HepG2 (cell line): Measurements from ENCODE around the gene ZNF446. TPM values are rescaled to one million over a fixed set of nuclear protein-coding genes. Genes with fewer than 3 reads are reported as not detected.

ENCODE experiments used
- ADNP ChIP-seq: sonication (generic); formaldehyde crosslinking; IDR thresholded peaks from 2 replicates; pipeline ENCODE4 v1.4.0; 2020; ENCODE audit warnings: missing genetic modification reagents
- ASH2L ChIP-seq: fragments of 300-600, 200-600 bp; sonication (generic); IDR thresholded peaks from 2 replicates; pipeline ENCODE4 v1.7.0; 2017; ENCODE audit warnings: low read depth, mild to moderate bottlenecking, moderate library complexity, mixed read lengths, low read length; ENCODE audit not compliant: insufficient read length
- ATF1 ChIP-seq: IDR thresholded peaks from 2 replicates; pipeline ENCODE4 v1.6.1; 2016; ENCODE audit warnings: mild to moderate bottlenecking, control low read depth
- DBP ChIP-seq: sonication (generic); formaldehyde crosslinking; IDR thresholded peaks from 2 replicates; pipeline ENCODE4 v1.4.0; 2020; ENCODE audit warnings: missing genetic modification reagents; ENCODE audit errors: not compliant biosample characterization
- HHEX ChIP-seq: IDR thresholded peaks from 2 replicates; pipeline ENCODE4 v1.6.1; 2016; ENCODE audit warnings: control low read depth
- JUN ChIP-seq: sonication (generic); formaldehyde crosslinking; IDR thresholded peaks from 2 replicates; pipeline ENCODE4 v1.4.0; 2020; ENCODE audit warnings: mild to moderate bottlenecking, missing genetic modification reagents
- KAT7 ChIP-seq: IDR thresholded peaks from 2 replicates; pipeline ENCODE4 v1.6.1; 2018; ENCODE audit warnings: borderline replicate concordance, missing compliant biosample characterization
- KLF16 ChIP-seq, 2 experiments: sonication (generic) in 1 of 2; formaldehyde crosslinking in 1 of 2; IDR thresholded peaks; 2 replicates each; pipeline versions ENCODE4 v1.6.1 to v1.8.0; 2016 to 2023; ENCODE audit warnings: missing genetic modification reagents in 2 of 2, missing compliant biosample characterization in 1 of 2
- MTA3 ChIP-seq: sonication (generic); formaldehyde crosslinking; IDR thresholded peaks from 2 replicates; pipeline ENCODE4 v1.4.0; 2020; ENCODE audit warnings: missing genetic modification reagents
- MTF1 ChIP-seq: sonication (generic); formaldehyde crosslinking; IDR thresholded peaks from 2 replicates; pipeline ENCODE4 v1.5.0; 2020; ENCODE audit warnings: missing genetic modification reagents
- PAXIP1 ChIP-seq: sonication (generic); formaldehyde crosslinking; conservative IDR thresholded peaks from 2 replicates; pipeline ENCODE4 v1.4.0; 2020; ENCODE audit warnings: mild to moderate bottlenecking, missing genetic modification reagents, moderate library complexity
- PITX1 ChIP-seq: sonication (generic); formaldehyde crosslinking; IDR thresholded peaks from 2 replicates; pipeline ENCODE4 v1.5.1; 2020; ENCODE audit warnings: mild to moderate bottlenecking, missing genetic modification reagents
- POLR2AphosphoS2 ChIP-seq: IDR thresholded peaks from 2 replicates; pipeline ENCODE4 v1.6.1; 2011; ENCODE audit warnings: low read depth, low read length, improper control_type of control experiment
- SNAPC2 ChIP-seq: sonication (generic); formaldehyde crosslinking; IDR thresholded peaks from 2 replicates; pipeline ENCODE4 v1.8.1; 2022; ENCODE audit warnings: mild to moderate bottlenecking, missing genetic modification reagents
- SP2 ChIP-seq: sonication (generic); formaldehyde crosslinking; IDR thresholded peaks from 2 replicates; pipeline ENCODE4 v1.5.1; 2020; ENCODE audit warnings: mild to moderate bottlenecking, missing genetic modification reagents
- TFAP4 ChIP-seq: sonication (generic); IDR thresholded peaks from 2 replicates; pipeline ENCODE4 v1.6.1; 2016; ENCODE audit warnings: low read depth, borderline replicate concordance
- THYN1 ChIP-seq: sonication (generic); formaldehyde crosslinking; IDR thresholded peaks from 2 replicates; pipeline ENCODE4 v1.8.1; 2023; ENCODE audit warnings: low read depth, mild to moderate bottlenecking, moderate library complexity, missing genetic modification reagents, borderline replicate concordance
- ZFP36 ChIP-seq: fragments of 150-350 bp; IDR thresholded peaks from 2 replicates; pipeline ENCODE4 v1.6.1; 2018; ENCODE audit warnings: borderline replicate concordance, low read length, low read depth; ENCODE audit not compliant: partially characterized antibody
- ZNF143 ChIP-seq: sonication (generic); formaldehyde crosslinking; IDR thresholded peaks from 2 replicates; pipeline ENCODE4 v1.4.0; 2020; ENCODE audit warnings: missing genetic modification reagents
- ZNF224 ChIP-seq: sonication (generic); formaldehyde crosslinking; IDR thresholded peaks from 2 replicates; pipeline ENCODE4 v1.5.0; 2020; ENCODE audit warnings: mild to moderate bottlenecking, missing genetic modification reagents
- ZNF253 ChIP-seq: sonication (generic); formaldehyde crosslinking; IDR thresholded peaks from 2 replicates; pipeline ENCODE4 v1.8.0; 2022; ENCODE audit warnings: mild to moderate bottlenecking, missing genetic modification reagents, borderline replicate concordance
- ZNF430 ChIP-seq: sonication (generic); formaldehyde crosslinking; IDR thresholded peaks from 2 replicates; pipeline ENCODE4 v1.9.0; 2021; ENCODE audit warnings: mild to moderate bottlenecking, missing genetic modification reagents
- ZNF576 ChIP-seq: sonication (generic); formaldehyde crosslinking; IDR thresholded peaks from 2 replicates; pipeline ENCODE4 v1.4.0; 2020; ENCODE audit warnings: mild to moderate bottlenecking, missing genetic modification reagents
- ZNF678 ChIP-seq: sonication (generic); formaldehyde crosslinking; IDR thresholded peaks from 2 replicates; pipeline ENCODE4 v1.4.0; 2020; ENCODE audit warnings: mild to moderate bottlenecking, missing genetic modification reagents
- ZSCAN20 ChIP-seq: sonication (generic); formaldehyde crosslinking; IDR thresholded peaks from 2 replicates; pipeline ENCODE4 v1.4.0; 2020; ENCODE audit warnings: missing genetic modification reagents, mild to moderate bottlenecking, borderline replicate concordance
- polyA plus RNA-seq, 8 experiments: library from polyadenylated mRNA; depleted of rRNA in 3 of 8; stranded (reverse) in 7 of 8; unstranded in 1 of 8; fragments of >200 nt; fragmentation: Illumina TruSeq in 4 of 8; extraction: Trizol in 4 of 8; gene quantifications; 2 replicates each; pipeline versions ENCODE4 v1.2.1 to v1.2.3, GENCODE V29; 2011 to 2016; ENCODE audit warnings: low read depth in 4 of 8, missing spikeins in 1 of 8, mixed read lengths in 1 of 8; ENCODE audit not compliant: insufficient read depth in 1 of 8
- total RNA-seq, 5 experiments: library from RNA; depleted of rRNA; stranded (reverse); fragments of >200 nt; fragmentation: Illumina TruSeq; extraction: Trizol; gene quantifications; 2 replicates each; pipeline ENCODE4 v1.2.3, GENCODE V29; 2016; ENCODE audit warnings: low read depth in 1 of 5

Gene ZNF446
- total and polyA plus RNA-seq, 2 of the 13 experiments (the other 11 are each of a cell fraction or from before 2014, with no cell fraction given), result 3.0 to 3.6 TPM

GRCh38 chr19:58475714-58476497 is at the start of gene ZNF446 (continued):
- TF ChIP-seq PAXIP1 (CRISPR knock-in tag) (peak; percentile 64; the same call in 1 of the 2 replicates), TFAP4 (peak; percentile 50; the same call in 1 of the 2 replicates), MTF1 (CRISPR knock-in tag) (0 out of 2 replicates have a peak, but pooled peaks have one; percentile 34), KLF16 (CRISPR knock-in tag; IDR thresholded peaks at IDR 0.05) (peak in 1 of 2 experiments; percentile 85; a peak in 2 of 4 replicates), DBP (CRISPR knock-in tag) (no peak), THYN1 (CRISPR knock-in tag) (no peak), ZNF253 (CRISPR knock-in tag) (no peak), JUN (no peak; the same call in 1 of the 2 replicates), ZSCAN20 (CRISPR knock-in tag) (peak; percentile 49; the same call in 1 of the 2 replicates), SP2 (CRISPR knock-in tag) (peak; percentile 74; the same call in 1 of the 2 replicates), ZNF143 (CRISPR knock-in tag) (peak; percentile 95), ZNF224 (0 out of 2 replicates have a peak, but pooled peaks have one; percentile 71), POLR2AphosphoS2 (no peak), ASH2L (peak; percentile 45), ZNF678 (0 out of 2 replicates have a peak, but pooled peaks have one; percentile 69), HHEX (no peak), ZNF576 (CRISPR knock-in tag) (no peak), ATF1 (CRISPR knock-in tag) (peak; percentile 78), KAT7 (CRISPR knock-in tag) (no peak), ZFP36 (no peak), PITX1 (CRISPR knock-in tag) (no peak; the same call in 1 of the 2 replicates), ZNF430 (CRISPR knock-in tag) (no peak; the same call in 1 of the 2 replicates), ADNP (CRISPR knock-in tag) (no peak), SNAPC2 (CRISPR knock-in tag) (no peak), MTA3 (CRISPR knock-in tag) (no peak)
